HepG2 (cell line): ENCODE measurements around the gene GP1BA. TPM values are rescaled to one million over a fixed set of nuclear protein-coding genes. Genes with fewer than 3 reads are reported as not detected.

Experiments
- CCDC6 ChIP-seq: sonication (generic); formaldehyde crosslinking; IDR thresholded peaks from 2 replicates; pipeline ENCODE4 v1.8.1; 2022; ENCODE audit warnings: mild to moderate bottlenecking, missing genetic modification reagents, moderate library complexity
- ELF3 ChIP-seq: IDR thresholded peaks from 2 replicates; pipeline ENCODE4 v1.6.1; 2016; ENCODE audit warnings: missing genetic modification reagents, missing compliant biosample characterization
- EP300 ChIP-seq, 3 experiments: sonication (generic) in 1 of 3; formaldehyde crosslinking in 1 of 3; IDR thresholded peaks; 2 replicates each; pipeline versions ENCODE4 v1.5.1 to v1.6.1; 2011 to 2020; ENCODE audit warnings: low read depth in 2 of 3, low read length in 2 of 3, borderline replicate concordance in 1 of 3, improper control_type of control experiment in 1 of 3, mild to moderate bottlenecking in 1 of 3, missing genetic modification reagents in 1 of 3, moderate library complexity in 1 of 3
- GATAD2A ChIP-seq: IDR thresholded peaks from 2 replicates; pipeline ENCODE4 v1.6.1; 2016
- HNF4A ChIP-seq: sonication (generic); formaldehyde crosslinking; IDR thresholded peaks from 2 replicates; pipeline ENCODE4 v1.4.0; 2020; ENCODE audit warnings: missing genetic modification reagents
- HOXA5 ChIP-seq: sonication (generic); formaldehyde crosslinking; IDR thresholded peaks from 2 replicates; pipeline ENCODE4 v1.4.0; 2020; ENCODE audit warnings: missing genetic modification reagents
- KDM2A ChIP-seq: sonication (generic); formaldehyde crosslinking; IDR thresholded peaks from 2 replicates; pipeline ENCODE4 v1.4.0; 2020; ENCODE audit warnings: low read depth, missing genetic modification reagents, borderline replicate concordance
- NCOA2 ChIP-seq: sonication (generic); formaldehyde crosslinking; IDR thresholded peaks from 2 replicates; pipeline ENCODE4 v1.8.0; 2022; ENCODE audit warnings: inconsistent platforms
- SAFB2 ChIP-seq: sonication (generic); formaldehyde crosslinking; IDR thresholded peaks from 2 replicates; pipeline ENCODE4 v1.5.1; 2020; ENCODE audit warnings: missing genetic modification reagents, low read depth, mild to moderate bottlenecking, borderline replicate concordance
- SIN3A ChIP-seq: IDR thresholded peaks from 2 replicates; pipeline ENCODE4 v1.6.1; 2011; ENCODE audit warnings: low read depth, mild to moderate bottlenecking, control low read depth, low read length, borderline replicate concordance
- TEAD3 ChIP-seq: optimal IDR thresholded peaks from 2 replicates; pipeline ENCODE3; 2016; ENCODE audit warnings: borderline replicate concordance
- XRCC5 ChIP-seq: fragments of 200-400 bp; formaldehyde crosslinking; optimal IDR thresholded peaks from 2 replicates; pipeline ENCODE3; 2017; ENCODE audit warnings: mild to moderate bottlenecking, low read length
- YEATS4 ChIP-seq: sonication (generic); formaldehyde crosslinking; IDR thresholded peaks from 2 replicates; pipeline ENCODE4 v1.4.0; 2020; ENCODE audit warnings: missing genetic modification reagents, borderline replicate concordance
- ZC3H13 ChIP-seq: sonication (generic); formaldehyde crosslinking; IDR thresholded peaks from 2 replicates; pipeline ENCODE4 v1.8.1; 2023; ENCODE audit warnings: mild to moderate bottlenecking, missing genetic modification reagents, moderate library complexity
- ZMYM4 ChIP-seq: sonication (generic); formaldehyde crosslinking; IDR thresholded peaks from 2 replicates; pipeline ENCODE4 v1.8.1; 2023; ENCODE audit warnings: mild to moderate bottlenecking, missing genetic modification reagents
- ZNF253 ChIP-seq: sonication (generic); formaldehyde crosslinking; IDR thresholded peaks from 2 replicates; pipeline ENCODE4 v1.8.0; 2022; ENCODE audit warnings: mild to moderate bottlenecking, missing genetic modification reagents, borderline replicate concordance
- ZNF589 ChIP-seq: sonication (generic); formaldehyde crosslinking; conservative IDR thresholded peaks from 2 replicates; pipeline ENCODE4 v1.8.0; 2022; ENCODE audit warnings: mild to moderate bottlenecking, moderate library complexity, missing genetic modification reagents
- ZNF614 ChIP-seq: IDR thresholded peaks from 2 replicates; pipeline ENCODE4 v1.6.1; 2018; ENCODE audit warnings: missing biosample characterization, missing genetic modification reagents, inconsistent platforms, borderline replicate concordance
- ZNF713 ChIP-seq: sonication (generic); formaldehyde crosslinking; IDR thresholded peaks from 2 replicates; pipeline ENCODE4 v1.4.0; 2020; ENCODE audit warnings: mild to moderate bottlenecking, missing genetic modification reagents
- polyA plus RNA-seq, 8 experiments: library from polyadenylated mRNA; depleted of rRNA in 3 of 8; stranded (reverse) in 7 of 8; unstranded in 1 of 8; fragments of >200 nt; fragmentation: Illumina TruSeq in 4 of 8; extraction: Trizol in 4 of 8; gene quantifications; 2 replicates each; pipeline versions ENCODE4 v1.2.1 to v1.2.3, GENCODE V29; 2011 to 2016; ENCODE audit warnings: low read depth in 4 of 8, missing spikeins in 1 of 8, mixed read lengths in 1 of 8; ENCODE audit not compliant: insufficient read depth in 1 of 8
- total RNA-seq, 5 experiments: library from RNA; depleted of rRNA; stranded (reverse); fragments of >200 nt; fragmentation: Illumina TruSeq; extraction: Trizol; gene quantifications; 2 replicates each; pipeline ENCODE4 v1.2.3, GENCODE V29; 2016; ENCODE audit warnings: low read depth in 1 of 5
- TF ChIP-seq, protein P1 (sequence below): sonication (generic); formaldehyde crosslinking; IDR thresholded peaks from 2 replicates; pipeline ENCODE4 v1.8.0; 2022; ENCODE audit warnings: mild to moderate bottlenecking, missing genetic modification reagents; ENCODE audit not compliant: insufficient replicate concordance
- TF ChIP-seq, protein P2 (sequence below): sonication (generic); formaldehyde crosslinking; conservative IDR thresholded peaks from 2 replicates; pipeline ENCODE4 v1.4.0; 2020; ENCODE audit warnings: missing genetic modification reagents
- TF ChIP-seq, protein P3 (sequence below): sonication (generic); formaldehyde crosslinking; IDR thresholded peaks from 2 replicates; pipeline ENCODE4 v1.5.1; 2020; ENCODE audit warnings: mild to moderate bottlenecking, missing genetic modification reagents, moderate library complexity

GP1BA gene
- total and polyA plus RNA-seq, 2 of the 13 experiments (the other 11 are each of a cell fraction or from before 2014, with no cell fraction given) = not detected

GRCh38 chr17:4969551-4970173 is 37.6 kb downstream of the GP1BA start (continued):
- TF ChIP-seq EP300 (IDR thresholded peaks at IDR 0.05; ENCODE audit: low read depth in 2 of 2, low read length in 2 of 2) (0 out of 4 replicates have a peak, but pooled peaks of 1 of the 2 experiments have one; percentile 3), EP300 (CRISPR knock-in tag; IDR thresholded peaks at IDR 0.05; ENCODE audit: borderline replicate concordance) (no peak), CCDC6 (no peak), ZMYM4 (CRISPR knock-in tag) (0 out of 2 replicates have a peak, but pooled peaks have one; percentile 16), ZNF253 (CRISPR knock-in tag) (0 out of 2 replicates have a peak, but pooled peaks have one; percentile 39), KDM2A (0 out of 2 replicates have a peak, but pooled peaks have one; percentile 59), NCOA2 (CRISPR knock-in tag) (0 out of 2 replicates have a peak, but pooled peaks have one; percentile 10), ELF3 (CRISPR knock-in tag) (peak; percentile 18; the same call in 1 of the 2 replicates), TEAD3 (CRISPR knock-in tag) (peak; percentile 26), ZNF614 (CRISPR knock-in tag) (0 out of 2 replicates have a peak, but pooled peaks have one; percentile 19), HOXA5 (CRISPR knock-in tag) (0 out of 2 replicates have a peak, but pooled peaks have one; percentile 25), ZC3H13 (CRISPR knock-in tag) (peak; percentile 49; the same call in 1 of the 2 replicates), ZNF589 (no peak), SIN3A (no peak), ZNF713 (no peak), HNF4A (CRISPR knock-in tag) (peak; percentile 78), SAFB2 (CRISPR knock-in tag) (no peak; the same call in 1 of the 2 replicates), XRCC5 (peak; percentile 67), YEATS4 (CRISPR knock-in tag) (peak; percentile 26; the same call in 1 of the 2 replicates), GATAD2A (CRISPR knock-in tag) (0 out of 2 replicates have a peak, but pooled peaks have one; percentile 33)
- TF ChIP-seq, protein P1, sequence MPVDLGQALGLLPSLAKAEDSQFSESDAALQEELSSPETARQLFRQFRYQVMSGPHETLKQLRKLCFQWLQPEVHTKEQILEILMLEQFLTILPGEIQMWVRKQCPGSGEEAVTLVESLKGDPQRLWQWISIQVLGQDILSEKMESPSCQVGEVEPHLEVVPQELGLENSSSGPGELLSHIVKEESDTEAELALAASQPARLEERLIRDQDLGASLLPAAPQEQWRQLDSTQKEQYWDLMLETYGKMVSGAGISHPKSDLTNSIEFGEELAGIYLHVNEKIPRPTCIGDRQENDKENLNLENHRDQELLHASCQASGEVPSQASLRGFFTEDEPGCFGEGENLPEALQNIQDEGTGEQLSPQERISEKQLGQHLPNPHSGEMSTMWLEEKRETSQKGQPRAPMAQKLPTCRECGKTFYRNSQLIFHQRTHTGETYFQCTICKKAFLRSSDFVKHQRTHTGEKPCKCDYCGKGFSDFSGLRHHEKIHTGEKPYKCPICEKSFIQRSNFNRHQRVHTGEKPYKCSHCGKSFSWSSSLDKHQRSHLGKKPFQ (CRISPR knock-in tag) = no peak
- TF ChIP-seq, protein P2, sequence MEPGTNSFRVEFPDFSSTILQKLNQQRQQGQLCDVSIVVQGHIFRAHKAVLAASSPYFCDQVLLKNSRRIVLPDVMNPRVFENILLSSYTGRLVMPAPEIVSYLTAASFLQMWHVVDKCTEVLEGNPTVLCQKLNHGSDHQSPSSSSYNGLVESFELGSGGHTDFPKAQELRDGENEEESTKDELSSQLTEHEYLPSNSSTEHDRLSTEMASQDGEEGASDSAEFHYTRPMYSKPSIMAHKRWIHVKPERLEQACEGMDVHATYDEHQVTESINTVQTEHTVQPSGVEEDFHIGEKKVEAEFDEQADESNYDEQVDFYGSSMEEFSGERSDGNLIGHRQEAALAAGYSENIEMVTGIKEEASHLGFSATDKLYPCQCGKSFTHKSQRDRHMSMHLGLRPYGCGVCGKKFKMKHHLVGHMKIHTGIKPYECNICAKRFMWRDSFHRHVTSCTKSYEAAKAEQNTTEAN (CRISPR knock-in tag) = 0 out of 2 replicates have a peak, but pooled peaks have one; percentile 40
- TF ChIP-seq, protein P3, sequence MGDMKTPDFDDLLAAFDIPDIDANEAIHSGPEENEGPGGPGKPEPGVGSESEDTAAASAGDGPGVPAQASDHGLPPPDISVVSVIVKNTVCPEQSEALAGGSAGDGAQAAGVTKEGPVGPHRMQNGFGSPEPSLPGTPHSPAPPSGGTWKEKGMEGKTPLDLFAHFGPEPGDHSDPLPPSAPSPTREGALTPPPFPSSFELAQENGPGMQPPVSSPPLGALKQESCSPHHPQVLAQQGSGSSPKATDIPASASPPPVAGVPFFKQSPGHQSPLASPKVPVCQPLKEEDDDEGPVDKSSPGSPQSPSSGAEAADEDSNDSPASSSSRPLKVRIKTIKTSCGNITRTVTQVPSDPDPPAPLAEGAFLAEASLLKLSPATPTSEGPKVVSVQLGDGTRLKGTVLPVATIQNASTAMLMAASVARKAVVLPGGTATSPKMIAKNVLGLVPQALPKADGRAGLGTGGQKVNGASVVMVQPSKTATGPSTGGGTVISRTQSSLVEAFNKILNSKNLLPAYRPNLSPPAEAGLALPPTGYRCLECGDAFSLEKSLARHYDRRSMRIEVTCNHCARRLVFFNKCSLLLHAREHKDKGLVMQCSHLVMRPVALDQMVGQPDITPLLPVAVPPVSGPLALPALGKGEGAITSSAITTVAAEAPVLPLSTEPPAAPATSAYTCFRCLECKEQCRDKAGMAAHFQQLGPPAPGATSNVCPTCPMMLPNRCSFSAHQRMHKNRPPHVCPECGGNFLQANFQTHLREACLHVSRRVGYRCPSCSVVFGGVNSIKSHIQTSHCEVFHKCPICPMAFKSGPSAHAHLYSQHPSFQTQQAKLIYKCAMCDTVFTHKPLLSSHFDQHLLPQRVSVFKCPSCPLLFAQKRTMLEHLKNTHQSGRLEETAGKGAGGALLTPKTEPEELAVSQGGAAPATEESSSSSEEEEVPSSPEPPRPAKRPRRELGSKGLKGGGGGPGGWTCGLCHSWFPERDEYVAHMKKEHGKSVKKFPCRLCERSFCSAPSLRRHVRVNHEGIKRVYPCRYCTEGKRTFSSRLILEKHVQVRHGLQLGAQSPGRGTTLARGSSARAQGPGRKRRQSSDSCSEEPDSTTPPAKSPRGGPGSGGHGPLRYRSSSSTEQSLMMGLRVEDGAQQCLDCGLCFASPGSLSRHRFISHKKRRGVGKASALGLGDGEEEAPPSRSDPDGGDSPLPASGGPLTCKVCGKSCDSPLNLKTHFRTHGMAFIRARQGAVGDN (CRISPR knock-in tag) = peak; percentile 42; the same call in 1 of the 2 replicates
